ENCODE results near the gene CGB5.
"Not testable (repeated sequence)": the region's sequence is repeated elsewhere in the genome, so short reads cannot be mapped to it uniquely, and the experiment has no call there.

DNA sequence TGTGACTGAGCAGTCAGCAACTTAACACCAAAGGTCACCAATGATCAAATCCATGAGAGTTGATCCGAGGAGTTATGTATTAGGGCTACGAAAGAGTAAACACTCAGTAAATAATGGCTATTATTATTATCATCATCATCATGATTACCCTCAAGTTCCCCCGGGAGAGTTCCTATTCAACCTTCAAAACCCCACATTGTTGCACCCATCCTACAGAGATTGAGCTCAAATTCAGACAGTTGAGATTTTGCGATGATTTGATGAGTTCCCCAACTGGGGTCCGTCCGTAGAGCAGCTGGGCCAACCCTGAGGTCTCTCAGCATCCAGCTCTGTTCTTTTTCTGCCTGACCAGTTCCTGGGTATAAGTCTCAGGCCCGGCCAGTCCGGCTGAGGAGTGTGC lies 5.5 kb upstream of the CGB5 start:
- TF ChIP-seq, protein P1, sequence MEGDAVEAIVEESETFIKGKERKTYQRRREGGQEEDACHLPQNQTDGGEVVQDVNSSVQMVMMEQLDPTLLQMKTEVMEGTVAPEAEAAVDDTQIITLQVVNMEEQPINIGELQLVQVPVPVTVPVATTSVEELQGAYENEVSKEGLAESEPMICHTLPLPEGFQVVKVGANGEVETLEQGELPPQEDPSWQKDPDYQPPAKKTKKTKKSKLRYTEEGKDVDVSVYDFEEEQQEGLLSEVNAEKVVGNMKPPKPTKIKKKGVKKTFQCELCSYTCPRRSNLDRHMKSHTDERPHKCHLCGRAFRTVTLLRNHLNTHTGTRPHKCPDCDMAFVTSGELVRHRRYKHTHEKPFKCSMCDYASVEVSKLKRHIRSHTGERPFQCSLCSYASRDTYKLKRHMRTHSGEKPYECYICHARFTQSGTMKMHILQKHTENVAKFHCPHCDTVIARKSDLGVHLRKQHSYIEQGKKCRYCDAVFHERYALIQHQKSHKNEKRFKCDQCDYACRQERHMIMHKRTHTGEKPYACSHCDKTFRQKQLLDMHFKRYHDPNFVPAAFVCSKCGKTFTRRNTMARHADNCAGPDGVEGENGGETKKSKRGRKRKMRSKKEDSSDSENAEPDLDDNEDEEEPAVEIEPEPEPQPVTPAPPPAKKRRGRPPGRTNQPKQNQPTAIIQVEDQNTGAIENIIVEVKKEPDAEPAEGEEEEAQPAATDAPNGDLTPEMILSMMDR (IDR thresholded peaks at IDR 0.05), result not testable (repeated sequence)
- TF ChIP-seq POLR2AphosphoS5 (IDR thresholded peaks at IDR 0.05), result not testable (repeated sequence)

All from stomach (tissue), 4 donors.